OCI-LY1 (cell line): ENCODE data around the gene KAT8.

ENCODE experiments used
- EZH2 ChIP-seq: fragments of 200-600 bp; sonication (generic), shearing (Covaris generic); IDR thresholded peaks from 2 replicates; pipeline ENCODE4 v1.8.0; 2017; ENCODE audit warnings: borderline replicate concordance, mixed run types, mild to moderate bottlenecking, antibody characterized with exemption, low read length, moderate library complexity, mixed read lengths
- TF ChIP-seq, protein P1 (sequence below): fragments of 200-600 bp; sonication (generic), shearing (Covaris generic); IDR thresholded peaks from 2 replicates; pipeline ENCODE4 v1.5.1; 2017; ENCODE audit warnings: mild to moderate bottlenecking, antibody characterized with exemption, low read length, moderate library complexity, mixed read lengths

DNA sequence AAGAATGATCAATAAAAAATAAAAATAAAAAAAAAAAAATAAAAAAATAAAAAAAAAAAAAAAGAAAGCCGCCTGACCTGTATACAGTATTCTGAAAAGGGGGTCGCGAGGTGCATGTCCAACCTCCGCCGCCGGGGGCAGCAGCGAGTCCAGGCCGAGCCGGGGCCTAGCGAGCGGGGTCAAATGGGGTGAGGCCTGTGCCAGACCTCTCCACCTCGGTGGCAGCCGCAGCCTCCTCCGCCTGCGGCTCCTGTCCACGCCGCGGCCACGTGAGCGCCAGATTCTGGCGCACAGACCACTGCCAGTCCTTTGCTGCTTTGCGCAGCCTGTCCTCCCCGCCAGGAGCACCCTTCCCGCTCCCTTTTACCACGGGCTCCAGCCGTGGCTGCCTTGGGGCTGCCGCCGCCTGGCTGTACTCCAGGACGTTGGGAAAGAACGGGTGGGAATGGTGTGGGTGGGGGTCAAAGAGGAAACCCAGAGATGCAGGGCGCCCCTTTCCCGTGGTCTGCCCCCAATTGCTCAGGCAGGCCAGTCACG lies 11.7 kb upstream of the KAT8 start:
- TF ChIP-seq, protein P1, sequence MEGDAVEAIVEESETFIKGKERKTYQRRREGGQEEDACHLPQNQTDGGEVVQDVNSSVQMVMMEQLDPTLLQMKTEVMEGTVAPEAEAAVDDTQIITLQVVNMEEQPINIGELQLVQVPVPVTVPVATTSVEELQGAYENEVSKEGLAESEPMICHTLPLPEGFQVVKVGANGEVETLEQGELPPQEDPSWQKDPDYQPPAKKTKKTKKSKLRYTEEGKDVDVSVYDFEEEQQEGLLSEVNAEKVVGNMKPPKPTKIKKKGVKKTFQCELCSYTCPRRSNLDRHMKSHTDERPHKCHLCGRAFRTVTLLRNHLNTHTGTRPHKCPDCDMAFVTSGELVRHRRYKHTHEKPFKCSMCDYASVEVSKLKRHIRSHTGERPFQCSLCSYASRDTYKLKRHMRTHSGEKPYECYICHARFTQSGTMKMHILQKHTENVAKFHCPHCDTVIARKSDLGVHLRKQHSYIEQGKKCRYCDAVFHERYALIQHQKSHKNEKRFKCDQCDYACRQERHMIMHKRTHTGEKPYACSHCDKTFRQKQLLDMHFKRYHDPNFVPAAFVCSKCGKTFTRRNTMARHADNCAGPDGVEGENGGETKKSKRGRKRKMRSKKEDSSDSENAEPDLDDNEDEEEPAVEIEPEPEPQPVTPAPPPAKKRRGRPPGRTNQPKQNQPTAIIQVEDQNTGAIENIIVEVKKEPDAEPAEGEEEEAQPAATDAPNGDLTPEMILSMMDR, result peak; percentile 60
- no peak for TF ChIP-seq EZH2
